Measurements from ENCODE around the gene FRMD4A.

FRMD4A gene

DNA sequence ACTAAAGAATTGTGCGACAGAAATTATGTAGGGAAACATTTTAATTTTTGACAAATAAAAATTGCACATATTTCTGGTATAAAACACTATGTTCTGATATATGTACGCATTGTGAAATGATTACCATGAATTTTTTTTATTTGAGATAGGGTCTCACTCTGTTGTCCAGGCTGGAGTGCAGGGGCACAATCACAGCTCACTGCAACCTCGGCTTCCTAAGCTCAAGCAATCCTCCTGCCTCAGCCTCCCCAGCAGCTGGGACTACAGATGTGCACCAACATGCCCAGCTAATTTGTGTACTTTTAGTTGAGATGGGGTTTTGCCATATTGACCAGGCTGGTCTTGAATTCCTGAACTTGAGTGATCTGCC, 149.2 kb downstream of the FRMD4A start:
- no peak for DNase-seq

DNA sequence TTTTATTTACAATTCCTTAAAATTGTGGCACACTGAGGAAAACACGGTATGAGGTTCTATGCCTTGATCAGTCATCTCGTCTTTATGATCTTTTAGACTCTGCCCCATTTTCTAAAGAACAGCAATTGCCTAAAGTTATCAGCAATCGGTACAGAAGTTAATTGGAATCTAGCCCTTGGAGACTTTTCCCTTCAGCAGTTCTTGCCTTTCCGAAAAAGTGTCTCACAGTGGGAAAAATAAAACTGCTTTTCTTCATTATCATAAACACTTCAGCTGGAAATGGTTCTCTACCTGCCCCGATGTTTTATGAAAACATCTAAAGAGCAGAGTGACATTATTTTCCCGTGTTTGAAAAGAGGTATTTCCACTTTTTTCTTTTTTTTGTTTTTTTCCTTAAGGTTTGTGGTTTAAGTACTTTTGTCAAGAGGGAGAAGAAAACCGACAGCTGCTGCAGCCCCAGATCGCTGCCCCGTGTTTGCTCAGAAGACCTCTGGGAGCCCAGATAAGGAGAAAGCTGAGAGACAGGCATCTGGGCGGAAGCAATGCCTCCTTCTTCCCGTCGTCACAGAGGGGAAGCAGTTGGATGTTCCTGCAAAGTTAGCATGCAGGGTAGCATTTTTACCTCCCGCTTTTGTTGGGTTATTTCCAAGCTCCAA, 149.7 kb downstream of the FRMD4A start:
- DNase-seq = no peak

DNA sequence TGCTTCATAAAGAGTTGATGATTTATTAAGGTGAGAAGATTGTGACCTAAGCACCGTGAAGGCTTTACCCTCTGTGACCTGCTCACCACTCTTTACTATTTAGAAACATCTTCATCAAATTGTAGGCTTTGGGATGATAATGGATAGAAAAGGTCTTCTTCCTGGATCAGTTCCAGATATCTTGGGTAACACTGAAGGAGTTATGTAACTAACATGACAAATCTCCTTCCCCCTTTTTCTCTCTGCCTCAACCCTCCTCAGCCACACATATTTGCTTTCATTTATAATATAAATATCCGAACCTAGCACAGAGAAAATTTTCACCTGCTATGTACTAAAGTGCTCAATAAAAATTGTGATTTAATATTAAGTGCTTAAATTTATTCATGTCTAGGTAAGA, 151.5 kb downstream of the FRMD4A start:
- DNase-seq = no peak

DNA sequence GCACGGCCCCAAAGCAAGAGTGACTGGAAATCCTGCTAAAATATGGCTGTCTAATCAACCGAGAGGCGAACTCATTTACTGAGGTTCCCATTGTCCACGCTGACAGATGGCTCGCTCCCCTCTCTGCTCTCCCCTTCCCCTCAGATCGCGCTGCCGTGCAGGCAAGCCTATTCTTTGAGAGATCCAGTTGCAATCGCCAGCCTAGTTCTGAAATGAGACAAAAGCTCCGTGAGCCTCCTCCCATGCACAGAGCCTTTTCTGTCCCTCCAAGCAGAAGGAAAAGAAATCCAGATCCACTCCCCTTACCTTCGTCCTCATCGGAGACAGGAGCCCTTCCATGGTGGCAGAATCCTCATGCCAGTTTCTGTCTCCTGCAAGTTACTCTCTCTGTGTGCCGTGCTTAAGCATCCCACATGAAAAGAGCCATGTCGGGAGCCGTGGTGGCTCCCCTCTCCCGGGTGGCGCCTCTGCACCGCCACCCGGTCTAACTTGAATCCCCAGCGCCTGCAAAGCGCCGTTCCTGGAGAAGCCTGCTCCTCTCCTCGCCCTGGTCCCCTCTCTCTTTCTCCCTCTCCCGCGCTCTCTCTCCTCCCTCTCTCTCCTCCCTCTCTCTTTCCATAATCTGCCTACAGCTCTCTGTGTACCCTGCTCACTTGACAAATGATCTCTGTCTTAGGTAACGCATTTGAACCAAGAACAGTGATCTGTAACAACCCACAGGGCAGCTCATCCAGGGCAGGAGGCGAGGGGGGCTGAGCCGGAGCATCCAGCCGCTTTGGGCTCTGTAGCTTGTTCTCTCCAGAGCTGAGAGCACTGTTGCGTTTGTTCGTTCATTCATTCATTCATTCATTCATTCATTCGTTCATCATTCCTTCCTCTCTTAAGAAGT, 156.8 kb downstream of the FRMD4A start:
- DNase-seq = peak; percentile 60

DNA sequence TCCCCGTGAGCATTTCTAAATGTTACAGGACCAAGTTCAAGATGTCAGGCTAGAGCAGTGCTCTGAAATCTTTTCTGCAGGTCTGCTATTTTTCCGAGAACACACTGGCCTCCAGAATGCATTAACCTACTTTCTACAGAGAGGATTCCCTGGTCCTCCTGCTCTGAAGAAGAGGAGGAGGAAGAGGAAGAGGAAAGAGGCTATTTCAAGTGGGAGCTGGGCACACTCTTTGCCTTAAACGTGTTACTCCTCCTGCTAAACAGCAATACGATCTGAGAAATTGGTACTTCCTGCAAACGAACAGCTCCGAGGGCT, 157.4 kb downstream of the FRMD4A start:
- no peak for DNase-seq

DNA sequence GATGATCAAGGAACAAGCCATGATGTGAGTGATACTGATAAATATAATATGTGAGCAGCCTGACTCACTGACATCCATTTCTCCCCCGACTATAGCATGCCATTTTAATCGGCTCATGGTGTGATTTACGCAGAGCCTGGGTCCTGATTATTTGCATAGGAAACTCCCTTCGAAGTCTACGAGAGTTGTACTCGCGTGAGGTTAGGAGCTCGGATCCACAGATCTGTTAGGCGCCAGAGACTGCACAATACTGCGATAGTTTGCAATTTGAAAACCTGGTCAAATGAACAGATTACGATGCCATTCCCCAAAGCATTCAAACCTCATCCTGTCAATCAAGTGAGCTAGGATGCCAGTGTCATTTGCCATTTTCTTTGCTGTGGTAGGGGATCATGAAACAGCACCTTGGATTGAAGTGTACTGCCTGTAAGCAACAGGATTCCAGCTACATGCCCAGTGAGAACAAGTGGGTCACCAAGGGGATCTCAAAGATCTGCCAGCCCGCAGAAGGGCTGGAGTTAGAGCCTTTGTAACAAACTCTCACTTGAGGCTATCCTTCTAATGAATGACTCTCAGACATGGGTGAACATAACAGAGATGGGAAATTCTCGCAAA, 158.3 kb downstream of the FRMD4A start:
- no peak for DNase-seq

DNA sequence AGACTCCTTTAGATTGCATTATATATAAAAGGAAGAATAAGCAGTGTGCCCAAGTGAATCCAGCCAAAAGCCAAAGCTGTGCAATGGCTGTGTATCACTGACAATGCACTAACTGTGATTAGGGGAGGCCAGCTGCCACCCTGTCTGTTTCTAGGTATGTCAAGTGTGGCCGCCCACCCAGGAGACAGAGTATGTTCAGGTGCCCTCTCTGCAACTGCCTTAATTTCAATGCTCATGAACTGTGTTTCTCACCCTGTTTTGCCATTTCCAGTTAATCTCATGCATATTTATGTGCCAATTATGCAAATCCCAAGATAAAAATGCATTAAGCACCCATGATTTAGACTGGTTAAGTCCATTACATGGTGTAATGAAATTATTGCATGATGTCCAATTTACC, 159.4 kb downstream of the FRMD4A start:
- DNase-seq = no peak

DNA sequence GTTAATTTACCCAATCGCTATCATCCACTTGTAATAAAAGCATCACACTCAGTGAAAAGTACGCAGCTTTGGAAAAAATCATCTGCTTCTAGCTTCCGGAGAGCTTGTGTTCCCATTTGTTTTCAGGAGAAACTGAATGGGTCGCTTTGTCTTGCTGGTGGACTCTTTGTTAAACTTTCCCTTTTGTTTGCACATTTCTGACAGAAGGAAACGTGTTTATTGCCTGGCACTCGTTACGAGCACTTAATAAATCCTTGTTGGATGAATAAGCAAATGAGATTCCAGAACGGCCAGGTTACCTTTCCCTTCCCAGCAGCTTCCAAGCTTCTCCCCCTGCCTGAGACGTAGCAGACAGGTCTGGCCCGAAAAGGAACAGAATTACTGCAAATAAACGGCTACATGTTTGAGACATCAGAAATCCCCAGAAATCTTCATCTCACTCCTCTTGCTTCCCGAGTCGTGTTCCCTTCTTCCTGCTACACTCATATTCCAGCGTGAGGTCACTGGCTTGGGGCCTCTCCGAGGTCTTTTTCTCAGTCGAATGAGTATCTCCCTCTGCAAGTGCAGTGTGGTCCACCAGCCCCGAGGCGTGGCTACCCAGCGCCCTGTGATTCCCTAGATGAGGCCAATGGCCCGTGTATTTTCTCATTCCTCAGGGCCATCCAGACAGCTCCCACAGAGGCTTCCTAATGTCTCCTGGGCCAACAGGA, 167.2 kb downstream of the FRMD4A start:
- DNase-seq = peak; percentile 39

DNA sequence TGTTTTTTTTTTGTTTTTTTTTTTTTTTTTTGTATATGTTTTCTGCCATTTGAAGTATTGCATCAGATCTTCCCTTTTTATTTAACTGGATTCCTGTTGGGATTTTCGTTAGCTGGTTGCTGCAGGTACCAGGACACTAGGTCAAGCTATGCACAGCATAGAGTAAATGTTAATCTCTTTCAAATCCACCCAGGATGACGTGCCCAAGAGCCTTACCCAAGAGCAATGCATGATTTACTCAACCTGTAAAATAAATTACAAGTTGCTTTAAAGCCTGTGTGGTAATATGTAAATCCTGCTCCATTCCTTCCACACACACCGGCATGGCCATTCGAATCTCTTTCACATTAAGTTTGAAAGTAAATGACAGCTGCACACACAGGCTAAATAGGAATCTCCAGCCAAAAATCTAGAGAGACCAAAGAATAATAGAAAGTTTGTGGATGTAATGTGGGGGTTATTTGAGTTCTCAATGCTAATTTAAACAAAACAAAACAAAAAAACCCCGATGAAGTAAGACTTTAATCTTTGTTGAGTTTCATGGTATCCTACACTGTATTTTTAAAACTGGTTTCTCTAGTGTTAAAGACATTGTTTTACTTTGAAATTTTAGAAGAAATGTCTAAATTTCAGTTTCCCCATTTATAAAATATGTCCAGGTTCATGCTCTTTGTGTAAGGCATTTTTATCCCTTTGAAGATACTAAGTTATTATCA, 167.9 kb downstream of the FRMD4A start:
- DNase-seq = no peak

DNA sequence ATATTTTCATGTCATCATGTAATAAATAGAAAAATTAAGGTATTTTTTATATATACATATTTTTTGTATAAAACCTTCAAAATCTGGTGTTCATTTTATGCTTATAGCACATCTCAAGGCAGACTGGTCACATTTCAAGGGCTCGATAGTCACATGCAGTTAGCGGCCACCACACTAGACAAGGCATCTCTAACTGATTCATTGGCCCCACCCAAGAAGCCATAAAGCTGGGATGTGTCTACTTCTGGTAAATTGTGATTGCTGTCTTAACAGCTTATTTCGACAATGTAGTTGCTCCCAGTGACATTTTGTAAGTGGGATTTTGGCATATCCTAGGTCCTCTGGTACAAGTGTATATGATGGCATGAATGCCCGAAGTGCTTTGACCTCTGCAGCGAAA, 168.7 kb downstream of the FRMD4A start:
- DNase-seq = no peak

DNA sequence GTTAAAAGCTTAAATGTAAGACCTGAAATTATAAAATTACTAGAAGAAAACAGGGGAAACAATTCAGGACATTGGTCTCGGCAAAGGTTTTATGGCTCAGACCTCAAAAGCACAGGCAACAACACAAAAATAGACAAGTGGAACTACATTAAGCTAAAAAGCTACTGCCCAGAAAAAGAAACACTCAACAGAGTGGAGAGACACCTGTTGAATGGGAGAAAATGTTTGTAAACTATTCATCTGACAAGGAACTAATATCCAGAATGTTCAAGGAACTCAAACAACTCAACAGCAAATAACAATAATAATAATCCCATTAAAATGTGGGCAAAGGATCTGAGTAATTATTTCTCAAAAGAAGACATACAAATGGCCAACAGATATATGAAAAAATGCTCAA, 170.4 kb downstream of the FRMD4A start:
- DNase-seq = no peak

DNA sequence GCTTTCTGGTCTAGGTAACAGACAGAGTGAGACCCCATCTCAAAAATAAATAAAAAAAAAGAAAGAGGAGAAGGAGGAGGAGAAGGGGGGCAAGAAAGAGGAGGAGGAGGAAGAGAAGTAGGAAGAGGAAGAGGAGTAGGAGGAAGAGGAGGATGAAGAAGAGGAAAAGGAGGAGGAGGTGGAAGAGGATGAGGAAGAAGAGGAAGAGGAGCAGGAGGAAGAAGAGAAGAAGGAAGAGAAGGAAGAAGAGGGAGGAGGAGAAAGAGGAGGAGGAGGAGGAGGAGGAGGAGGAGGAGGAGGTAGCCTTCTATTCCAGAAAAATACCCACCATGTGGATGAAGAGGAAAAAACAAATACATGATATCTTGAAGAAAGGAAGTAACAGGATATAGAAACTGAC, 172.1 kb downstream of the FRMD4A start:
- DNase-seq = no peak

DNA sequence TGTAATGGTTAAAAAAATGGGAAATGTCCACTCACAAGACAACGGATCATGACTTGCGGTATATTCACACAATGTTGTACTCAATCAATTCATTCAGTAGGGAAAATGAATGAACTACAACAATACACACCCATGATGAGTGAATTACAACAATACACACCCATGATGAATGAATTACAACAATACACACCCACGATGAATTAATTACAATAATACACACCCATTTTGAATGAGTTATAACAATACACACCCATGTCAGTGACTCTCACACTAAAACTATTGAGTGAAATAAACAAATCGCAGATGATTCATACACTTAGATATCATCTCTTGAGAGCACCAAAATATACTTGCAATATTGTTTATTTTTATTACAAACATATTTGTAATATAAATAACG, 174.6 kb downstream of the FRMD4A start:
- DNase-seq = no peak

DNA sequence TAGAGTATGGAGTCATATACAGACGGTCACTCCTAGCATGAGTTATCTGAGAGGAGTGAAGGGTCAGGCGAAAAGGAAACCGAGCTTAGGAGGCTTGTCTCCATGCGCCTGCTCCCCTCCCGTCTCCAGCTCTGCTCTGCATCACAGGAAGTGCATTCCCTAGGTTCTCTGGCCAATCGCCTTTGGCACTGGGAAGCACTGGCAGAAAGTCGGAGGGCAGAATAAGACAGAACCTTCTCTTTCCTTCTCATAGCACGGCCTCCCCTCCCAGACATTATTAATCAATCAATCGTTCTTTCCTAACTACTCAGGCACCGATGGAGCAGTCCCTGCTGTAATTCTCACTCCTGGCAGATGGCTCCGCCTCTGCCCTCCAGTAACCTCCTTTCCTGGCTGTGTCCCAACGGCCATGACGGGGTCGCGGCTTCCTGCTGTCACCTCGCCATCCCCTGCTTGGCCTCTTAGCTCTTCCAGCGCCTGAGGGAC, 177.1 kb downstream of the FRMD4A start:
- no peak for DNase-seq

DNA sequence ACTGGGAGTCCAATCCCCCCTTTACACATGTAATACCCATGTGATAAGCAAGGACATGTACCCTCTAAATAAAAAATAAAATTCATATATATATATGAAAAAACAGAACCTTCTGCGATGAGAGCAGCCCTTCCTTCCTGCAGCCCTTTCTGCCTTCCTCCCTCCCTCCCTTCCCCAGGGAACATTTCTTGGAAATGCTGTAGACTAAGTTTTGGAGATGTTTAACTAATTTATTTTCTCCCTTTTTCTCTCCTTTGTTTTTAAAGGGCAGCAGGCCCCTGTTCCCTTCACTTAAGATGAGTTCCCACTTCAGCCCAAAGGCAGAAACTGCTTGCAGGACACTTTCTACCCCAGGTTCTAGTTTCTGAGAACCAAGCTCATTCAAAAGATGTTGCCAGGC, 179.2 kb downstream of the FRMD4A start:
- DNase-seq = no peak

DNA sequence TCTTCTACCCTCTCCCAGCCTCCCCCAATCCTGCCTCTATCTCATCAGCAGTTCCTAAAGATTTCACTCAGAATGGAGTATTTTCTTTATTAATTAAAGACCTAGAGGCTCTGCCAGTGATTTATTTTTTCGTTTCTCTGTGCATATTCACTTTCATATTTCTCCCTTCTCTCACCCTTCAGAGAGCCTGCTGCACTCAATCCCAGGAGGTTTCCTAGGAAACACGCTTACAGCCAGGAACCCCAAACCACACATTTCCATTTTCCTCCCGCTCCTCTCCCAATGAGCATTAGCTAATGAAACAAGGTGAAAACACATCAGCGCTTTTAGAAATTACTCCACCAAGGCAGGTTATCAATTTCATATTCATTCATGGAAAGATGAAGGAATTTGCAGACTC, 180.2 kb downstream of the FRMD4A start:
- no peak for DNase-seq

DNA sequence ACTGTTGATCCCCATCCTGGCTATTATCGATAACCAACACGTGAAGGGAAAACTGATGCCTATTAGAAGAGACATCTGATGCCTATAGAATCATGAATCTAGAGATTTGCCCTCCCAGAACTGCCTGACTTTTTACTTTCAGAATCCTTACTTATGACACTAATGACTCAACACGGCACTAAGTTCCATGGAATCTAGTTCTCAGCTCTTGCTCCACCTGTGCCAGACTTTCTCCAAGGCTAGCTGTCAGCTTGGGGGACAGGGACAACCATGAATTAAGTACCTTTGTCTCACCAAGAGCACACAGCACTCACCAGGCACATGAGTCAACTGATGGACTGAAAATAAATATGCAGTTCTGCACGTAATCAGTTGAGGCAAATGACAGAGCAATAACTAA, 184.2 kb downstream of the FRMD4A start:
- DNase-seq = no peak

DNA sequence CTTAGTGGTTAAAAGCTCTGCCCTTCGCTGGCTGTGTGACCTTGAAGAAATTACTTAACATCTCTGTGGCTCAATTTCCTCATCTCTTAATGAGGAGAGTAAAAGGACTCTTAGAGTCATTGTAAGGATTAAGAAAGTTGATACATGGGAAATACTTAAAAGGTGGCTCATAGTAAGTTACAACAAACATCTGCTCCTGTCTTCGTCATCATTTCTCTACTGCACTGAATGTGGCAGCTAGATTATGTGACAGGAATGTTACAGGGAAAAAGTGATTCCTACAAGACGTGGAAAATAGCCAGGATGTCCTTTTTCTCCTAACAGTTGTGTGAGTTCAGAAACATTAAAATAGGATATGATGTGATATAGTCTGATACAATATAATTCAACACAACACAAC, 184.7 kb downstream of the FRMD4A start:
- DNase-seq = no peak

DNA sequence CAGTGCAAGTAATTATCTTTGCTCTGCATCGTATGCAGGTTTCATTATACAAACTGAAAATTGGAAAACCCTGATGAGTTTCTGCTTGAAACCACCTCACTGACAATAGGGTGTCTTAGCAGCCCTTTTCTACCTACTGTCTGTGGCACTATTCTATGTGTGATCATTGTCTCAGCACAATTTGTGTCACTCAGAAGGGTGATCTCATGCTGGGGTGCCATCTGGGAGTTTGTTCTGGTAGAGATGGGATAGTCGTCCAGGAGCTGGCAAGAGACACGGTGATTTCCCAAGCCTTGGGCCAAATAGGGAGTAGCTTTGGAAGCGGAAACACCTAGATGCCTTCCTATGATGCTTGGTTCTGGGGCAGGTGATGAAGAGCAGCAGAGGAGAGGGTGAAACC, 186.3 kb downstream of the FRMD4A start:
- DNase-seq = no peak

DNA sequence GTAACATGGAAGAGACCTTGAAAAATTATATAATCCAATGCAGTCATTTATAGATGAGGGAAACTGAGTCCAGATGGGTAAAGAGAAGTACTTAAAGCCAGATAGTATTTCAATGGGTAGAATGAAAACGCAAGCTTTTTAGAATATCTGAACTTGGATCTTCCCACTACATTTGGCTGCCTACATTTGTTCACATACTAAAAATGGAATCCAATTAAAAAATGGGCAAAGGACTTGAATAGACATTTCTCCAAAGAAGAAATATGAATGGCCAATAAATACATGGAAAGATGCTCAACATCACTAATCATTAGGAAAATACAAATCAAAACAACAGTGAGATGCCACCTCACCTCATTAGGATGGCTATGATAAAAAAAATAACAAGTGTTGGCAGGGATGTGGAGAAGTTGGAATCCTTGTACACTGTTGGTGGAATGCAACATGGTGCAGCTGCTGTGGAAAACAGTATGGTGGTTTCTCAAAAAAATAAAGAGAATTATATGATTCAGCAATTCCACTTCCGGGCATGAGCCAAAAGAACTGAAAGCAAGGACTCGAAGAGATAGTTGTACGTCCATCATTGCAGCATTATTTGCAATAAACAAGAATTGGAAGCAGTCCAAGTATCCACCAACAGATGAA, 188.0 kb downstream of the FRMD4A start:
- no peak for DNase-seq

DNA sequence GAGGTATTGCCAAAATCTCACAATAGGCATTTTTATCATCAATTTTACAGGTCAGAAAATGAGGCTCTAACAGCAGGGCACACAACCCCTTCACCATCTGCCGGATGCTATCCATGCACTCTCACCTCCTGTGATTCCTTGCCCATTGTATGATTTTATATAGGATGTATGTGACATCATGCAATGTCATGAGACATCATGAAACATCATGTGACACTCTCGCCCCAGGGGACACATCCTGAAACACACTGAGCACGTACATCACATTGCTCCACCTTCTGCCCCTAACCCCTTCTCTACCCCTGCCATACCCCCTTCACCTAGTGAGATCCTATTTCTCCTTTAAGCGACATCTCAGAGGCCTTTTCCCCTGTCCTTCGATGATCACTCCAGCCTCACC, 189.4 kb downstream of the FRMD4A start:
- no peak for DNase-seq

DNA sequence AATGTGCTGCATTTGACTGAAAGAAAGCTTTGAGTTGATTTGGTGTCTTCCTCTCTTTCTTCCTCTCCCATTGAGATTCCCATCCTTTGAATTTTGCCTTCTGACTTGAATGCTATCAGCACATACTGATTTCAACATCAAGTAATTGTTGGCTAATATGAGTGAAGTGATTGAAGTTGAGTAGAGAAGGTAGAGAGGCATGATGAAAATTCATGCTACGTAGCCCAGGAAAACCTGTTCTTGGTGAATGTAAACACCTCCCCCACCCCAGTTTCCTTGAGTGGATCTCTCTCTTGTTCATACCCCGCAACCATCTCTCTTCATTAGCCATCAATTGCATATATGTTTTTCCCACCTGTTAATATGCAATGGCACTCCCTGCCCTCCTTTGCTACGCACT, 193.3 kb downstream of the FRMD4A start:
- DNase-seq = no peak
